Neural cell (in vitro differentiated cells): Measurements from ENCODE around the gene HEPACAM. TPM values are rescaled to one million over a fixed set of nuclear protein-coding genes. Genes with fewer than 3 reads are reported as not detected.

Experiments used
- H2AFZ ChIP-seq: fragments of 200-600, 300-800 bp; sonication (generic), shearing (Covaris generic); 2 replicates; pipeline ENCODE4 v1.6.0; 2014; ENCODE audit warnings: low read depth, mild to moderate bottlenecking, antibody characterized with exemption, low read length, moderate library complexity
- H3F3A ChIP-seq: fragments of 200-600 bp; shearing (Covaris generic); 2 replicates; pipeline ENCODE4 v1.6.1; 2016; ENCODE audit warnings: mild to moderate bottlenecking, moderate library complexity, mixed read lengths, antibody characterized with exemption, low read length; ENCODE audit not compliant: insufficient read depth, poor library complexity, severe bottlenecking
- H3K27ac ChIP-seq: fragments of 200-600, 300-800 bp; sonication (generic), shearing (Covaris generic); 2 replicates; pipeline ENCODE4 v1.5.1; 2014; ENCODE audit warnings: mild to moderate bottlenecking, low read length, moderate library complexity
- H3K27me3 ChIP-seq: fragments of 300-800, 200-600 bp; sonication (generic), shearing (Covaris generic); 2 replicates; pipeline ENCODE4 v1.6.0; 2014; ENCODE audit warnings: mild to moderate bottlenecking, low read depth, low read length, moderate library complexity; ENCODE audit not compliant: insufficient read depth
- H3K36me3 ChIP-seq: fragments of 300-800, 200-600 bp; sonication (generic), shearing (Covaris generic); 2 replicates; pipeline ENCODE4 v1.5.1; 2014; ENCODE audit warnings: mild to moderate bottlenecking, antibody characterized with exemption, low read length, moderate library complexity; ENCODE audit not compliant: insufficient read depth
- H3K4me2 ChIP-seq: fragments of 300-800, 200-600 bp; sonication (generic), shearing (Covaris generic); 2 replicates; pipeline ENCODE4 v1.6.0; 2014; ENCODE audit warnings: mild to moderate bottlenecking, low read length
- H3K4me3 ChIP-seq: fragments of 300-800, 200-600 bp; sonication (generic), shearing (Covaris generic); 2 replicates; pipeline ENCODE4 v1.5.1; 2014; ENCODE audit warnings: mild to moderate bottlenecking, low read length, moderate library complexity
- H3K79me2 ChIP-seq: fragments of 200-600 bp; shearing (Covaris generic); replicated peaks from 2 replicates; pipeline ENCODE4 v1.6.0; 2014; ENCODE audit warnings: mild to moderate bottlenecking, low read length, moderate library complexity; ENCODE audit not compliant: insufficient read depth
- H3K9ac ChIP-seq: fragments of 300-800, 200-600 bp; sonication (generic), shearing (Covaris generic); 2 replicates; pipeline ENCODE4 v1.6.1; 2016; ENCODE audit warnings: mild to moderate bottlenecking, low read length, mixed read lengths
- H3K9me2 ChIP-seq: fragments of 200-600 bp; shearing (Covaris generic); 2 replicates; pipeline ENCODE4 v1.6.1; 2016; ENCODE audit warnings: mild to moderate bottlenecking, low read length, mixed read lengths; ENCODE audit not compliant: insufficient read depth
- H3K9me3 ChIP-seq: fragments of 200-600, 300-800 bp; sonication (generic), shearing (Covaris generic); 2 replicates; pipeline ENCODE4 v1.6.1; 2016; ENCODE audit warnings: mild to moderate bottlenecking, mixed run types, low read length, moderate library complexity, mixed read lengths
- H4K20me1 ChIP-seq: fragments of 200-600 bp; shearing (Covaris generic); 2 replicates; pipeline ENCODE4 v1.6.1; 2016; ENCODE audit warnings: mild to moderate bottlenecking, mixed run types; ENCODE audit not compliant: insufficient read depth
- EP300 ChIP-seq: fragments of 450-650 bp; conservative IDR thresholded peaks from 2 replicates; pipeline ENCODE4 v1.6.1; 2014; ENCODE audit warnings: antibody characterized with exemption, mild to moderate bottlenecking, moderate library complexity; ENCODE audit not compliant: poor library complexity, severe bottlenecking
- EZH2 ChIP-seq: fragments of 200-600, 300-800 bp; shearing (Covaris generic), sonication (generic); IDR thresholded peaks from 2 replicates; pipeline ENCODE4 v1.6.1; 2014; ENCODE audit warnings: antibody characterized with exemption, low read length, borderline replicate concordance, mild to moderate bottlenecking; ENCODE audit not compliant: insufficient read depth, poor library complexity, severe bottlenecking
- MXI1 ChIP-seq: fragments of 450-650 bp; conservative IDR thresholded peaks from 2 replicates; pipeline ENCODE4 v1.6.1; 2014; ENCODE audit warnings: antibody characterized with exemption, mild to moderate bottlenecking; ENCODE audit not compliant: poor library complexity, severe bottlenecking
- POLR2AphosphoS5 ChIP-seq: IDR thresholded peaks from 2 replicates; pipeline ENCODE4 v1.6.1; 2012
- RAD21 ChIP-seq: fragments of 450-650 bp; conservative IDR thresholded peaks from 2 replicates; pipeline ENCODE4 v1.6.1; 2014; ENCODE audit warnings: antibody characterized with exemption, mild to moderate bottlenecking, moderate library complexity
- SMC3 ChIP-seq: fragments of 450-650 bp; conservative IDR thresholded peaks from 2 replicates; pipeline ENCODE4 v1.6.1; 2014; ENCODE audit warnings: antibody characterized with exemption, mild to moderate bottlenecking, moderate library complexity; ENCODE audit not compliant: poor library complexity
- TAF1 ChIP-seq: IDR thresholded peaks from 2 replicates; pipeline ENCODE4 v1.6.1; 2012; ENCODE audit warnings: low read depth
- polyA plus RNA-seq: library from polyadenylated mRNA; depleted of rRNA; stranded (reverse); fragments of >200 nt; gene quantifications from 2 replicates; pipeline ENCODE4 v1.2.3, GENCODE V29; 2014
- TF ChIP-seq, protein P1 (sequence below): fragments of 450-650 bp; IDR thresholded peaks from 2 replicates; pipeline ENCODE4 v1.5.1; 2014; ENCODE audit warnings: antibody characterized with exemption, mild to moderate bottlenecking, moderate library complexity; ENCODE audit not compliant: poor library complexity, severe bottlenecking
- TF ChIP-seq, protein P2 (sequence below): IDR thresholded peaks from 2 replicates; pipeline ENCODE4 v1.6.1; 2012; ENCODE audit warnings: borderline replicate concordance

The HEPACAM gene
- polyA plus RNA-seq, 1 donor from 2014 or later, result not detected

DNA sequence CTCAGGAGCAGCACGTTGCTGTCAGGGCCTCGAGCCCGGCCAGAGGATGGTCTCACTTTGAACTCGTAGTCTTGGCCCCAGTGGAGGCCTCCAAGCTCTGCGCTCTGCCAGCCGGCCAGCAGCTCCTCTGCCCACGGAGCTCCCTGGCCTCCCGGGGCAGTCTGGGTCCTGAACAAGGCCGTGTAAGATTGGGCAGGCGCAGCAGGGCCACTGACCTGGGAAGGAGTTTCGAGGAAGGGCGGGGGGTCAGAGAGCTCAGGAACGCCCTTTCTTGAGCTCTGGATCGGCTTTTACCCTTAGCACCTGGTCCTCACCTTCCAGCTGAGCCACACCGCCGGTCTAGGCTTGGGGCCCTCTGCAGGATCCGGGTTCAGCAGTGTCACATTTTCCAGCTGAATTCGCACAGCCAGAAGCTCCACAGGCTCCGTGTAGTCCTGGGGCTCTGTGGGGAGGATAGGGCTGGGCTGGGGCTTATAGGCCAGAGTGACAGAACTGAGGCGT lies 40.3 kb downstream of the HEPACAM start (continued):
- TF ChIP-seq RAD21 (no peak), MXI1 (no peak), TAF1 (no peak), POLR2AphosphoS5 (no peak), EP300 (no peak)

DNA sequence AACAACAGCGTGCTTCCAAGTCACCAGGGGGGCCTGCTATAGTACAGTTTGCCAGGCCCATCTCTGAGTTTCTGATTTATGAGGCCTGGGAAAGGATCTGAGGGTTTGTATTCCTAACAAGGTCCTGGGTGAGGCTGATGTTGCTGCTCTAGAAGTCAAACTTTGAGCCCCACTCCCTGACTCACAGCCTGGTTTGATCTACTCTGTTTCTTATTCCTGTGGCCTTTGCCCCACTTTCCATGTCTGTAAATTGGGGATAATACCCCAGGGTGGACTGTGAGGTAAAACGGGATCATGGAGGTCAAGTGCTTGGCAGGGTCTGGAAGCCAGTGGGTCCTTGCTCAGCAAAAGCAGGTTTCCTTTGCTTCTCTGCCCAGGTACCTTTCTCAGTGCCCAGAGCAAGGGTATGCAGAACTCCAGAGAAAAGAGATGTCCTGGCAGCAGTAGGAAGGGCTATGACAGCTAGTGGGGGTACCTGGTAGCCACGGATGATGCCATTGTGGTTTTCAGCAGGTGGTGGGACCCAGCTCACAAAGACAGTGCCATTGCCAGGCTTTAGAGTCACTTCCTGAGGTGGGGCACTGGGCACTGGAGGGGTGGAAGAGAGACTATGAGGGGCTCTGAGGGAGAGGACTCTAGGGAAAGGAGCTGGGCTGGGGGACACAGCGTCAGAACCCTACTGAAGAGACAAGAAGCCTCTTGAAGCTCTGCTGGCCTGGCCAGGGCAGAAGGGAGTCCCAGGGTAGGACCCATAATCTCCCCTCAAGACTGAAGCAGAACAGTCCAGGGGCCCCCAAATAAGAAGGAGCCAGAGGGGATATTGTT lies 41.0 kb downstream of the HEPACAM start:
- H4K20me1 ChIP-seq, result no peaks in the 10 kb centered on the region
- no peak overlapping the region for H3K27ac ChIP-seq
- H3K36me3 ChIP-seq, result no peaks in the 10 kb centered on the region
- H3K9me3 ChIP-seq, result no peaks in the 10 kb centered on the region
- no peak overlapping the region for H3K4me2 ChIP-seq
- H3F3A ChIP-seq, result no peaks in the 10 kb centered on the region
- no peak overlapping the region for H2AFZ ChIP-seq
- TF ChIP-seq MXI1 (no peak), POLR2AphosphoS5 (no peak), TAF1 (no peak), RAD21 (no peak), SMC3 (no peak), EZH2 (no peak), EP300 (no peak)
- TF ChIP-seq, protein P1, sequence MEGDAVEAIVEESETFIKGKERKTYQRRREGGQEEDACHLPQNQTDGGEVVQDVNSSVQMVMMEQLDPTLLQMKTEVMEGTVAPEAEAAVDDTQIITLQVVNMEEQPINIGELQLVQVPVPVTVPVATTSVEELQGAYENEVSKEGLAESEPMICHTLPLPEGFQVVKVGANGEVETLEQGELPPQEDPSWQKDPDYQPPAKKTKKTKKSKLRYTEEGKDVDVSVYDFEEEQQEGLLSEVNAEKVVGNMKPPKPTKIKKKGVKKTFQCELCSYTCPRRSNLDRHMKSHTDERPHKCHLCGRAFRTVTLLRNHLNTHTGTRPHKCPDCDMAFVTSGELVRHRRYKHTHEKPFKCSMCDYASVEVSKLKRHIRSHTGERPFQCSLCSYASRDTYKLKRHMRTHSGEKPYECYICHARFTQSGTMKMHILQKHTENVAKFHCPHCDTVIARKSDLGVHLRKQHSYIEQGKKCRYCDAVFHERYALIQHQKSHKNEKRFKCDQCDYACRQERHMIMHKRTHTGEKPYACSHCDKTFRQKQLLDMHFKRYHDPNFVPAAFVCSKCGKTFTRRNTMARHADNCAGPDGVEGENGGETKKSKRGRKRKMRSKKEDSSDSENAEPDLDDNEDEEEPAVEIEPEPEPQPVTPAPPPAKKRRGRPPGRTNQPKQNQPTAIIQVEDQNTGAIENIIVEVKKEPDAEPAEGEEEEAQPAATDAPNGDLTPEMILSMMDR, result no peak
- TF ChIP-seq, protein P2, sequence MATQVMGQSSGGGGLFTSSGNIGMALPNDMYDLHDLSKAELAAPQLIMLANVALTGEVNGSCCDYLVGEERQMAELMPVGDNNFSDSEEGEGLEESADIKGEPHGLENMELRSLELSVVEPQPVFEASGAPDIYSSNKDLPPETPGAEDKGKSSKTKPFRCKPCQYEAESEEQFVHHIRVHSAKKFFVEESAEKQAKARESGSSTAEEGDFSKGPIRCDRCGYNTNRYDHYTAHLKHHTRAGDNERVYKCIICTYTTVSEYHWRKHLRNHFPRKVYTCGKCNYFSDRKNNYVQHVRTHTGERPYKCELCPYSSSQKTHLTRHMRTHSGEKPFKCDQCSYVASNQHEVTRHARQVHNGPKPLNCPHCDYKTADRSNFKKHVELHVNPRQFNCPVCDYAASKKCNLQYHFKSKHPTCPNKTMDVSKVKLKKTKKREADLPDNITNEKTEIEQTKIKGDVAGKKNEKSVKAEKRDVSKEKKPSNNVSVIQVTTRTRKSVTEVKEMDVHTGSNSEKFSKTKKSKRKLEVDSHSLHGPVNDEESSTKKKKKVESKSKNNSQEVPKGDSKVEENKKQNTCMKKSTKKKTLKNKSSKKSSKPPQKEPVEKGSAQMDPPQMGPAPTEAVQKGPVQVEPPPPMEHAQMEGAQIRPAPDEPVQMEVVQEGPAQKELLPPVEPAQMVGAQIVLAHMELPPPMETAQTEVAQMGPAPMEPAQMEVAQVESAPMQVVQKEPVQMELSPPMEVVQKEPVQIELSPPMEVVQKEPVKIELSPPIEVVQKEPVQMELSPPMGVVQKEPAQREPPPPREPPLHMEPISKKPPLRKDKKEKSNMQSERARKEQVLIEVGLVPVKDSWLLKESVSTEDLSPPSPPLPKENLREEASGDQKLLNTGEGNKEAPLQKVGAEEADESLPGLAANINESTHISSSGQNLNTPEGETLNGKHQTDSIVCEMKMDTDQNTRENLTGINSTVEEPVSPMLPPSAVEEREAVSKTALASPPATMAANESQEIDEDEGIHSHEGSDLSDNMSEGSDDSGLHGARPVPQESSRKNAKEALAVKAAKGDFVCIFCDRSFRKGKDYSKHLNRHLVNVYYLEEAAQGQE, result no peak
- no peak overlapping the region for H3K4me3 ChIP-seq
- H3K9ac ChIP-seq, result no peak overlapping the region
- no peaks in the 10 kb centered on the region for H3K9me2 ChIP-seq
- H3K79me2 ChIP-seq, result no peaks in the 10 kb centered on the region
- no peaks in the 10 kb centered on the region for H3K27me3 ChIP-seq
